SK-N-SH treated with all-trans-retinoic acid at 6 μM for 48 hours (cell line): ENCODE measurements around the gene TRIP11.

Experiments
- ARNTL ChIP-seq: fragments of 450-650 bp; formaldehyde crosslinking; IDR thresholded peaks from 2 replicates; pipeline ENCODE4 v1.5.0; 2020; ENCODE audit warnings: low read depth, mild to moderate bottlenecking, moderate library complexity, borderline replicate concordance
- ZFP3 ChIP-seq: fragments of 250-450 bp; sonication (Bioruptor Pico); IDR thresholded peaks from 2 replicates; pipeline ENCODE4 v1.5.0; 2020; ENCODE audit warnings: mild to moderate bottlenecking, moderate library complexity

DNA sequence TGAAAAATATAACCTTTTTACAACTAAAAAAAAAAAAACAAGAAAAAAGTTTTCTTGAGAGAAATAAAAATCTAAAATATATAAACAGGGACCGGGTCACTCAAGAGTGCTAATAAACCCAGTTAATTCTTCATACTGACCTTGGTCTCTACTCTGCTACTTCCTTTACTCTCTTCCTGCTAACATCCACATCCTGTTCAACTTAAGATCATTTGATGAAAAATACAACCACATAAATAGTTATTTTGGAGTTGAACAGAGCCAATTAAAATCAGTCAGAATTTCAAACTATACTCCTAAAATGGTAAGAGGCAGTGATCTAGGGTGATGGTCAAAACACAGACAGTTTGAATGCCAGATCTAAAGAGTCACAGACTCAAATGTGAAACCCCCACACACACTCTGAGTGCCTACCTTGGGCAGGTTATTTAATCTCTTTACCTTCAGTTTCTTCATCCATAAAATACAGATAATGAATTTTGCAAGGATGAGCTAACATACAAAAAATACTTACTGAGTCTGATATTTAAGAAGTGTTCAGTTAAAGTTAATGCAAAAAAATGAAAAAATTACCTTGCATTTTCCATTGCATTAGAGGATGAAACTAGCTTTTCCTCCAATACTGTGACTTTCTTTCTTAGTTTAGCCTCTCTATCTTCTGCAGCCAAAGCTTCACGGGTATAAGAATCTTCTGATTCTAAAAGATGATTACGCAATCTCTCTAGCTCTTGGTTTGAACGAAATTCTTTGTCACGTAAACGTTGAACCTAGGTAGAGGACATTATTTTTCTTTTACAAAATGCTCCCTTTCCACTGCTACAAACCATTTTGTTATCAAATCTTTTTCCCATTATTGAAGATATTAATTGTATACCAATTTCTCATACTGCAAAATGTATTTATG, 40.9 kb downstream of the TRIP11 start:
- TF ChIP-seq ARNTL (CRISPR knock-in tag): no peak
- TF ChIP-seq ZFP3: no peak
